D721Med (cell line): Measurements from ENCODE around the gene RRP1.
A peak's percentile ranks its signal among the peaks of the same experiment; 100 is the strongest.

ENCODE experiments used
- DNase-seq: peaks from one replicate; pipeline ENCODE4 v3.0.0; 2011; ENCODE audit warnings: low spot score; ENCODE audit not compliant: insufficient read length
- FAIRE-seq: peaks from 2 replicates; lab custom pipeline; 2011; peaks lifted over from hg19 to GRCh38; lab: Jason Lieb, UNC
- CTCF ChIP-seq: IDR thresholded peaks from 2 replicates; pipeline ENCODE4 v1.5.1; 2012; ENCODE audit warnings: mild to moderate bottlenecking, control low read depth; ENCODE audit not compliant: insufficient read depth; ENCODE audit errors: missing control alignments

Gene RRP1

GRCh38 chr21:43813656-43813980 is 24.2 kb downstream of the RRP1 start:
- TF ChIP-seq CTCF: no peak
- no peak for DNase-seq
- FAIRE-seq: no peak

GRCh38 chr21:43814215-43815106 is 25.1 kb downstream of the RRP1 start:
- no peak for TF ChIP-seq CTCF
- DNase-seq (no peak), FAIRE-seq (no peak)

- FAIRE-seq: no peak
- no peak for DNase-seq
- TF ChIP-seq CTCF: no peak
Observed at GRCh38 chr21:43815107-43815613, 25.8 kb downstream of the RRP1 start.

- no peak for FAIRE-seq
- no peak for DNase-seq
- no peak for TF ChIP-seq CTCF
Observed at GRCh38 chr21:43815991-43816390, 26.6 kb downstream of the RRP1 start.

- peak; percentile 1 for TF ChIP-seq CTCF
- DNase-seq (no peak), FAIRE-seq (no peak)
Observed at GRCh38 chr21:43816611-43817071, 27.3 kb downstream of the RRP1 start.

- TF ChIP-seq CTCF: no peak
- FAIRE-seq: no peak
- no peak for DNase-seq
Observed at GRCh38 chr21:43817157-43818086, 28.0 kb downstream of the RRP1 start.
